Stimulated activated effector memory CD8-positive, alpha-beta T cell treated with anti-CD3 and anti-CD28 coated beads, Interleukin-12 subunit alpha, Interleukin-12 subunit beta, amount 100 ng/mL, for 72 hours (primary cell): ENCODE results near the gene UFSP1.
A peak's percentile ranks its signal among the peaks of the same experiment; 100 is the strongest.
"Not testable (repeated sequence)": the region's sequence is repeated elsewhere in the genome, so short reads cannot be mapped to it uniquely, and the experiment has no call there.

Experiments
- ATAC-seq: fragments of 150-1000 bp; cut with Tn5 transposase; 2 replicates; pipeline ENCODE4 v1.10.0; 2021
- DNase-seq, 2 donors: peaks; one replicate each; pipeline ENCODE4 v3.0.0; 2021 to 2022; ENCODE audit warnings: low spot score in 2 of 2
- H3K27ac Mint-ChIP-seq: one replicate; pipeline ENCODE4 v1.8.0; 2022; ENCODE audit warnings: mild to moderate bottlenecking, mixed read lengths
- H3K36me3 Mint-ChIP-seq: one replicate; pipeline ENCODE4 v1.8.0; 2022; ENCODE audit warnings: mild to moderate bottlenecking, mixed read lengths
- H3K4me1 Mint-ChIP-seq: one replicate; pipeline ENCODE4 v1.8.0; 2022; ENCODE audit warnings: mixed read lengths
- H3K4me3 Mint-ChIP-seq: one replicate; pipeline ENCODE4 v1.8.0; 2022; ENCODE audit warnings: mild to moderate bottlenecking, mixed read lengths
- H3K9me3 Mint-ChIP-seq: one replicate; pipeline ENCODE4 v1.8.0; 2022; ENCODE audit warnings: mixed read lengths

Gene UFSP1

DNA sequence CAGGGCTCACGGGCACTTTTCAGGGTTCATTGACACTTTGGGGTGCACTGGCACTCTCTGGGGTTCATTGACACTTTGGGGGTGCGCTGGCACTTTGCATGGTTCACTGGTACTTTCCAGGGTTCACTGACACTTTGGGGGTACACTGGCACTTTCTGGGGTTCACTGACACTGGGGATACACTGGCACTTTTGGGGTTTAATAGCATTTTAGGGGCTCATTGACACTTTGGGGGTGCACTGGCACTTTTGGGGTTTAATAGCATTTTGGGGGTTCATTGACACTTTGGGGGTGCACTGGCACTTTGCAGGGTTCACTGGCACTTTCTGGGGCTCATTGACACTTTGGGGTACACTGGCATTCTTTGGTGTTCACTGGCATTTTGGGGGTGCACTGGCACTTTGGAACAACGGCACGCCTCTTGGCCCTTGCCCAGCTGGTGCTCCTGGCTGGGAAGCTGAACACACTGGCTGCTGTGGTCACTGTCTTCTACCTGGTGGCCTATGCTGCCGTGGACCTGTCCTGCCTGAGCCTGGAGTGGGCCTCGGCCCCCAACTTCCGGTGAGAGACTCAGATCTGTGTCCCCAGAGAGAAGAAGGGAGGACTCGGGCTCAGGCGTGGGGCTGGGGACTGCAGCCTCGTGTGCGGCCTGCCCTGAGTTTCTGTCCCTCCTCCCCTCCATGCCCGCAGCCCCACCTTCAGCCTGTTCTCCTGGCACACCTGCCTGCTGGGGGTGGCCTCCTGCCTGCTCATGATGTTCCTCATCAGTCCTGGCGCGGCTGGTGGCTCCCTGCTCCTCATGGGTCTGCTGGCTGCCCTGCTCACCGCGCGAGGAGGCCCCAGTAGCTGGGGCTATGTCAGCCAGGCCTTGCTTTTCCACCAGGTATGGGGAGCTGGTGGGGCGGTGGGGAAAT is 28.6 kb downstream of the UFSP1 start:
- H3K4me3 Mint-ChIP-seq = no peak overlapping the region
- no peak for ATAC-seq
- no peak for DNase-seq
- no peaks in the 10 kb centered on the region for H3K9me3 Mint-ChIP-seq
- peaks cover 6% of the 10 kb centered on the region for H3K4me1 Mint-ChIP-seq
- no peak overlapping the region for H3K27ac Mint-ChIP-seq
- H3K36me3 Mint-ChIP-seq = peaks cover 71% of the 10 kb centered on the region

DNA sequence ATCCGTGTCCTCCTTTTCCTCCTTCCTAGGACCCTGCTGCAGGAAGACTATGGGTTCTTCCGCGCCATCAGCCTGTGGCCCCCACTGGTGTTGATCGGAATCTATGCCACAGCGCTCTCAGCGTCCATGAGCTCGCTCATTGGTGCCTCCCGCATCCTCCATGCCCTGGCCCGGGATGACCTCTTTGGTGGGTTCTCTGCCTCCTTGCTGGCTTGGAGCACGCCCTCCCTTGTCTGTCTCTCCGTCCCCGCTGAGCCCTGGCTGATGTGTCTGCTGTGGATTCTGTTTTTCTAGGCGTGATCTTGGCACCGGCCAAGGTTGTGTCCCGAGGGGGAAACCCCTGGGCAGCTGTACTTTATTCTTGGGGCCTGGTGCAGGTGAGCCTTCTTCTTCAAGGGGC is 29.7 kb downstream of the UFSP1 start:
- H3K4me1 Mint-ChIP-seq = peaks cover 13% of the 10 kb centered on the region
- H3K9me3 Mint-ChIP-seq = no peaks in the 10 kb centered on the region
- H3K36me3 Mint-ChIP-seq = peaks cover 64% of the 10 kb centered on the region
- H3K4me3 Mint-ChIP-seq = no peak overlapping the region
- H3K27ac Mint-ChIP-seq = no peak overlapping the region
- ATAC-seq = no peak
- DNase-seq = no peak

DNA sequence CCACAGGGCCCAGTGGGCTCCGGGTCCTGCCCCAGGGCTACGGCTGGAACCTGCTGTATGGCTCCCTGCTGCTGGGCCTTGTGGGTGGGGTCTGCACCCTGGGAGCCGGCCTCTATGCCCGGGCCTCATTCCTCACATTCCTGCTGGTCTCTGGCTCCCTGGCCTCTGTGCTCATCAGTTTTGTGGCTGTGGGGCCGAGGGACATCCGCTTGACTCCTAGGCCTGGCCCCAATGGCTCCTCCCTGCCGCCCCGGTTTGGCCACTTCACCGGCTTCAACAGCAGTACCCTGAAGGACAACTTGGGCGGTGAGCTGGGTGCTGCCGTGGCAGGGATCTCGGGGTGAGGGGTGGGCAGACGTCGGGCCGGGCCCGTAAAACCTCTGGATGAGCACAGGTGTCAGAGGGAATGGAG is 32.6 kb downstream of the UFSP1 start:
- Mint-ChIP-seq H3K4me3 (no peak overlapping the region), H3K9me3 (no peaks in the 10 kb centered on the region), H3K27ac (peak overlapping the region; percentile 71), H3K4me1 (peaks cover 38% of the 10 kb centered on the region), H3K36me3 (peaks cover 41% of the 10 kb centered on the region)
- ATAC-seq (no peak), DNase-seq (no peak)

DNA sequence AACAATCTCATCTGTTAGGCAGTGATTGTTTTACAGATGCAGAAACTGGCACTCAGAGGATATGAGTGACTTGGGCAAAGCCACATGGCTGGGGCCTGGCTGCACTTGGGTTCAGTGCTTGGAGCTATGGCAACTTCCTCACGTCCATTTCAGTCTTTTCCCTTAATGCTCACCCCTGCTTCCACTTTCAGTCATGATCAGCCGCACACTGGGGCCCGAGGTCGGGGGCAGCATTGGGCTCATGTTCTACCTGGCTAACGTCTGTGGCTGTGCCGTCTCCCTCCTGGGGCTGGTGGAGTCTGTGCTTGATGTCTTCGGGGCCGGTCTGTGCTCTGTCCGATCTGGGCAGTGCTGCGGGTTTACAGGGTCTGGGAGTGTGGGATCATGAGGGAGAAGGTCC is 34.0 kb downstream of the UFSP1 start:
- peaks cover 31% of the 10 kb centered on the region for H3K36me3 Mint-ChIP-seq
- DNase-seq = no peak
- H3K4me3 Mint-ChIP-seq = no peak overlapping the region
- no peaks in the 10 kb centered on the region for H3K9me3 Mint-ChIP-seq
- peaks cover 41% of the 10 kb centered on the region for H3K4me1 Mint-ChIP-seq
- peak overlapping the region; percentile 35 for H3K27ac Mint-ChIP-seq
- no peak for ATAC-seq

DNA sequence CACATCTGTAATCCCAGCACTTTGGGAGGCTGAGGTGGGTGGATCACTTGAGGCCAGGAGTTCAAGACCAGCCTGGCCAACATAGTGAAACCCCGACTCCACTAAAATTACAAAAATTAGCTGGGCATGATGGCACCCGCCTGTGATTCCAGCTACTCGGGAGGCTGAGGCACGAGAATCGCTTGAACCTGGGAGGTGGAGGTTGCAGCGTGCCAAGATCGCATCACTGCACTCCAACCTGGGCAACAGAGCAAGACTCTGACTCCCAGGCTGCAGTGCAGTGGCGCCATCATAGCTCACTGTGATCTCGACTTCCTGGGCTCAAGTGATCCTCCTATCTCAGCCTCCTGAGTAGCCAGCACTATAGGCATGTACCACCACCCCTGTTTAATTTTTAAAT is 34.6 kb downstream of the UFSP1 start:
- Mint-ChIP-seq H3K4me1 (peaks cover 41% of the 10 kb centered on the region), H3K36me3 (peaks cover 24% of the 10 kb centered on the region)
- not testable (repeated sequence) for ATAC-seq, H3K9me3 Mint-ChIP-seq, DNase-seq, H3K27ac Mint-ChIP-seq, H3K4me3 Mint-ChIP-seq

DNA sequence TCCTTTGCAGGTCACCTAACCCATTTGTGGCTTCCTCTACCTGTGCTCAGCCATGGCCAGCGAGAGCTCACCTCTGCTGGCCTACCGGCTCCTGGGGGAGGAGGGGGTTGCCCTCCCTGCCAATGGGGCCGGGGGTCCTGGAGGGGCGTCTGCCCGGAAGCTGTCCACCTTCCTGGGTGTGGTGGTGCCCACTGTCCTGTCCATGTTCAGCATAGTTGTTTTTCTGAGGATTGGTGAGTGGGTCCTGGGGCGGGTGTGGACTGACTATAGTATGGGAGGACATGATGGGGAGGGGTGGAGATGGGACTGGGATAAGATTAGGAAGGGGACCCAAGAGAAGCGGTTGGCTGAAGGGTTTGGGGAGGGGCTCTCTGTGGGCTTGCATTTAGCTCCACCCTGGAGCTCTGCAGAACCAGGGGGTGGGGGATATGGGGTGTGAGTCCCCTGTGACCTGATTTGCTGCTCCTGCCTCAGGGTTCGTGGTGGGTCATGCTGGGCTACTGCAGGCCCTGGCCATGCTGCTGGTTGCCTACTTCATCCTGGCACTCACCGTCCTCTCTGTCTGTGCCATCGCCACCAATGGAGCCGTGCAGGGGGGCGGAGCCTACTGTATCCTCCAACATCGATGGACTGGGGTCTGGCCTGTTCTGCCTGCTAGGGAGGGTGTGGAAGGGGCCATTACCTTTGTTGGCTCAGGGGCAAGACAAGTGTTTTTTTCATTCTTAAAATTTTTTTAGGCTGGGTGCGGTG is 35.2 kb downstream of the UFSP1 start:
- DNase-seq (no peak), ATAC-seq (no peak)
- no peaks in the 10 kb centered on the region for H3K9me3 Mint-ChIP-seq
- H3K36me3 Mint-ChIP-seq = peaks cover 19% of the 10 kb centered on the region
- H3K27ac Mint-ChIP-seq = no peak overlapping the region
- H3K4me3 Mint-ChIP-seq = peak overlapping the region; percentile 88
- H3K4me1 Mint-ChIP-seq = peaks cover 41% of the 10 kb centered on the region

DNA sequence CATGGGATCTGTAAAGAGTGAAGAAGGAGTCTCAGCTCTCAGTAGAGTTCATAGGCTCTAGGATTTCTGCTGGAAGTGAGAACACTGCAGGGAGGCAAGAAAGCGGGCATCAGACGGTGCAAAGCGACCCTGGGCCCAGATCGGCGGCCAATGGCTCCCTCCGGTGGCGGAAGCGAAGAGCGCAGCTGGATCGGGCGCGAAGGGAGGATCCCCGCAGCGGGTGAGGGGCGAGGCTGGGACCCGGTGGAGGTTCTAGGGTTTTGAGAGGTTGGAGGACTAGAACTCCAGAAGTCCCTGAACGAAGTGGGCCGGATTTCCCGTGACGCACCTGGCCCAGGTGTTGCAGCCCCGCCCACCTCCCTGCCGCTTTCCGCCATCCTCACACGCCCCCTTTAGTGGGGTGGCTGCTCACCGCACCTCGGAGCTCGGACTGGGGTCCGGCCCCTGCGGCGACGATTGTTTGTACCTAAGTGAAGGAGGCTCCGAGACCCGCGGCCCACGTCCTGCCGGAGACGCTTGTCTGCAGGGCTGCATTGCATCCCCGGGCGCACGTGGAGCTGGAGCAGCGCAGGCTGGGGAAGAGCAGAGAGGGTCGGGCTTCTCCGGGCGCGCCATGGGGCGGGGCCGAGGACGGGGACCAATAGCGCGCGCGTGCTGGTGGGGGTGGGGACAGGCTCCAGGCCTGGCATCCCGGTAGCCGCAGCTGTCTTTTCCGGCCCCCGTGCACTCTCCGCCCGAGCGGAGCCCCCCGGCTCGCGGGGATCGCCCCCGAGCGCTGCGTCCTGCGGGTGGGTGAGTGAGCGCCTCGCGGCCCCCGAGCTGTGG is 37.3 kb downstream of the UFSP1 start, which contains the start of gene SLC12A9:
Gene SLC12A9 (plus strand): TSS at position 666 of the 825 bp plus-strand sequence. CDS start 1,485 bp downstream, outside the sequence.
- ATAC-seq (peak; percentile 99), DNase-seq (peak; percentile 81 to 93)
- Mint-ChIP-seq H3K4me3 (peak within 1 kb of the TSS; percentile 88), H3K4me1 (peaks cover 39% of the 10 kb centered on the region), H3K9me3 (no peaks in the 10 kb centered on the region), H3K36me3 (peaks cover 11% of the 10 kb centered on the region), H3K27ac (no peak within 1 kb of the TSS)

DNA sequence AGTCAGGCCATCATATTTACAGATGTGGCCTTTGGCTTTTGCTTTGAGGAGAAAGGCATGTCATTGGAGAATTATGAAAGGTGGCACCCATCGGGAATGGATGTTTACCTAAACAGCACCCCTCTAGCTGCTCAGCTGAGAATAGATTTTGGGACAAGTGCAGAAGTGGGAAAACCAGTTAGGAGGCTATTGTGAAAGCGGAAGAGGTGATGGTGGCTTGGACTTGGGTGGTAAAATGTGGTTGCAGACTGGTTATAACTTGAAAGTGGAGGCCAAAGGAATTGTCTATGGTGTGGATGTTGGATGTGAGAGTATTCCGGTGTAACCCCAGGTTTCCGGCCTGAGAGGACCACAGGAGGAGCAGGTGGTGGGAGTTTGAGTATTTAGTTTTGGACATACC is 42.2 kb downstream of the UFSP1 start:
- Mint-ChIP-seq H3K4me1 (peaks cover 8% of the 10 kb centered on the region), H3K4me3 (no peak overlapping the region), H3K36me3 (no peaks in the 10 kb centered on the region), H3K9me3 (no peaks in the 10 kb centered on the region), H3K27ac (no peak overlapping the region)
- DNase-seq (no peak), ATAC-seq (no peak)

DNA sequence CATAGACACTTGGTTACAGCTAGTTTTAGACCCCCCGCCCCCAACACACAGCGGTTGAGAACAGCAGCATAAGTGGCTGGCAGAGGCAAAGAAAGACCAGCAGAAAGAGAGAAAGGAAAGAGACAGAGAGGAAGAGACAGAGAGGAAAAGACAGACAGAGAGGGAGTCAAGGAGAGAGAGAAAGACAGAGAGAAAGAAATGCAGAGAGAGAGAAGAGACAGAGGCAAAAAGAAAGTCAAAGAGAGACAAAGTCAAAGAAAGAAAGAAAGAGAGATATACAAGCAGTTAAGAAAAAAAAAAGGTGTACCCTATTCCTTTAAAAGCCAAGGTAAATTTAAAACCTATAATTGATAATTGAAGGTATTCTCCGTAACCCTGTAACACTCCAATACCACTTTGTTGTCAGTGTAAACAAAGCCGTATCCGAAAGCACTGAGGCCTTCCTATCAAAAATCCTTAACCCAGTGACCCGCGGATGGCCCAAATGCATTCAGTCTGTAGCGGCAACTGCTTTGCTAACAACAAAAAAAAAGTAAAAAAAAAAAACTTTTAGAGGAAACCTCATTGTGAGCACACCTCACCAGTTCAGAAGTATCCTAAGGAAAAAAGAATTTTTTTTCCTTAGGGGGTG is 48.9 kb downstream of the UFSP1 start:
- no peaks in the 10 kb centered on the region for H3K9me3 Mint-ChIP-seq
- ATAC-seq = no peak
- H3K36me3 Mint-ChIP-seq = no peaks in the 10 kb centered on the region
- H3K4me1 Mint-ChIP-seq = peaks cover 14% of the 10 kb centered on the region
- no peak overlapping the region for H3K4me3 Mint-ChIP-seq
- H3K27ac Mint-ChIP-seq = no peak overlapping the region
- DNase-seq = no peak

DNA sequence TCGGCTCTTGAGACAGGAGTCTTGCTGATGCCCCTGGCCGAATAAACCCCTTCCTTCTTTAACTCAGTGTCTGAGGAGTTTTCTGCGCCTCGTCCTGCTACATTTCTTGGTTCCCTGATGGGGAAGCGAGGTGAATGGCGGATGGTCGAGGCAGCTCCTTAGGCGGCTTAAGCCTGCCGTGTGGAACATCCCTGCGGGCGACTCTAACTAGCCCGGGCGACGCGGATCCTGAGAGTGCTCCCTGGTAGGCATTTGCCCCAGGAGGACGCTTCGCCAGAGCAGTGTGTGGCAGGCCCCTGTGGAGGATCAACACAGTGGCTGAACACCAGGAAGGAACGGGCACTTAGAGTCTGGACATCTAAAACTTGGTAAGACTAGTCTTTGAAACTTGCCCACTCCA is 50.2 kb downstream of the UFSP1 start:
- H3K4me1 Mint-ChIP-seq = peaks cover 16% of the 10 kb centered on the region
- ATAC-seq (no peak), DNase-seq (no peak)
- H3K4me3 Mint-ChIP-seq = no peak overlapping the region
- H3K27ac Mint-ChIP-seq = no peak overlapping the region
- H3K9me3 Mint-ChIP-seq = no peaks in the 10 kb centered on the region
- H3K36me3 Mint-ChIP-seq = no peaks in the 10 kb centered on the region
